Epithelial cell of proximal tubule (primary cell): Measurements from ENCODE around the gene KCTD7. TPM values are rescaled to one million over a fixed set of nuclear protein-coding genes. Genes with fewer than 3 reads are reported as not detected.
"Not testable (repeated sequence)": the region's sequence is repeated elsewhere in the genome, so short reads cannot be mapped to it uniquely, and the experiment has no call there.

Experiments
- DNase-seq: peaks from one replicate; pipeline ENCODE4 v3.0.0-alpha.2; 2011; ENCODE audit warnings: low read depth
- H3K4me3 ChIP-seq: 2 replicates; pipeline ENCODE4 v1.5.1; 2011; ENCODE audit warnings: low read depth, mild to moderate bottlenecking, low read length
- CTCF ChIP-seq: conservative IDR thresholded peaks from 2 replicates; pipeline ENCODE4 v1.5.1; 2012; ENCODE audit warnings: low read depth, mild to moderate bottlenecking, low read length
- total RNA-seq: library from RNA; depleted of rRNA; stranded (reverse); fragments of >200 nt; gene quantifications from 2 replicates; pipeline ENCODE4 v1.2.3, GENCODE V29; 2015

The KCTD7 gene
- total RNA-seq, 1 donor from 2014 or later = 8.3 TPM

GRCh38 chr7:66640802-66641525, 12.3 kb downstream of the KCTD7 start:
- H3K4me3 ChIP-seq = no peak overlapping the region
- DNase-seq = no peak
- TF ChIP-seq CTCF = no peak

GRCh38 chr7:66641526-66641871, 12.8 kb downstream of the KCTD7 start:
- no peak for DNase-seq
- no peak for TF ChIP-seq CTCF
- no peak overlapping the region for H3K4me3 ChIP-seq

GRCh38 chr7:66642186-66642585, 13.5 kb downstream of the KCTD7 start:
- DNase-seq = no peak
- no peak overlapping the region for H3K4me3 ChIP-seq
- TF ChIP-seq CTCF = no peak

- DNase-seq = no peak
- H3K4me3 ChIP-seq = no peak overlapping the region
- no peak for TF ChIP-seq CTCF
Observed at GRCh38 chr7:66642932-66643331, 14.3 kb downstream of the KCTD7 start.

- no peak for TF ChIP-seq CTCF
- DNase-seq = no peak
- H3K4me3 ChIP-seq = no peak overlapping the region
Observed at GRCh38 chr7:66643395-66643794, 14.7 kb downstream of the KCTD7 start.

GRCh38 chr7:66651026-66651425, 22.3 kb downstream of the KCTD7 start:
- DNase-seq, H3K4me3 ChIP-seq: not testable (repeated sequence)

- peak overlapping the region; percentile 74 for H3K4me3 ChIP-seq
- TF ChIP-seq CTCF = peak; percentile 15
- DNase-seq = not testable (repeated sequence)
Observed at GRCh38 chr7:66653719-66654274, 25.1 kb downstream of the KCTD7 start.
